ENCODE data around the gene SLIT3.

DNA sequence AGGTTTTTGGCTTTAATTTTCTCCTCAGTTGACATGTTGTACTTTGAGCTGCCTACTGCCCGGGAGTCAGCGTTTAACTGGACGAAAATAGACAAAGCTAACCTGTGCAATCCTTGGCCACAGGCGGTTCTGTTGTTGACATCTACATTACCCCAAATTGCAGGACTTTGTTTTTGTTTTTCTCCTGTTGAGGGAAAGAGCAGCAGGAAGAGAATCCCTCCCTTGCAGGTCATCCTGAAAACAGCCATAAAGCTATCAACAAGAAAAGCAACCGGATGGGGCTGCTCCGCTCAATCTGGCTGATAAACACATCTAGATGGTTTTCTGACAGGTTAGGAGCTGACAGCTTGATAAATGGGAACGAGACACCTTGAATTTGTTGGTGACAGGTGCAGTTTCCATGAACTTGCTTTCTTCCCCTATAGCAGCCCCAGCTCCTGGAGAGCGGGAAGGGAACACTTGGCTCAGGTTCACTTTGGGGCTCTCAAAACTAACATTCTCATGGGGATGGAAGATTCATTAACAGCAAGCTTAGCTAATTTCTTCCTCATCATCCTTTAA is 331.5 kb downstream of the SLIT3 start:
- TF ChIP-seq ZFP36 (IDR thresholded peaks at IDR 0.05; ENCODE audit: low read depth, low read length, partially characterized antibody), result no peak
- TF ChIP-seq POLR2AphosphoS5 (IDR thresholded peaks at IDR 0.05; ENCODE audit: control insufficient read depth, insufficient read depth, low read depth, low read length), result no peak
- TF ChIP-seq EHMT2 (IDR thresholded peaks at IDR 0.05), result no peak
- TF ChIP-seq, protein P1, sequence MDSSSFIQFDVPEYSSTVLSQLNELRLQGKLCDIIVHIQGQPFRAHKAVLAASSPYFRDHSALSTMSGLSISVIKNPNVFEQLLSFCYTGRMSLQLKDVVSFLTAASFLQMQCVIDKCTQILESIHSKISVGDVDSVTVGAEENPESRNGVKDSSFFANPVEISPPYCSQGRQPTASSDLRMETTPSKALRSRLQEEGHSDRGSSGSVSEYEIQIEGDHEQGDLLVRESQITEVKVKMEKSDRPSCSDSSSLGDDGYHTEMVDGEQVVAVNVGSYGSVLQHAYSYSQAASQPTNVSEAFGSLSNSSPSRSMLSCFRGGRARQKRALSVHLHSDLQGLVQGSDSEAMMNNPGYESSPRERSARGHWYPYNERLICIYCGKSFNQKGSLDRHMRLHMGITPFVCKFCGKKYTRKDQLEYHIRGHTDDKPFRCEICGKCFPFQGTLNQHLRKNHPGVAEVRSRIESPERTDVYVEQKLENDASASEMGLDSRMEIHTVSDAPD (CRISPR knock-in tag; IDR thresholded peaks at IDR 0.05), result no peak
